Fibroblast of skin of left biceps (primary cell): ENCODE measurements around the gene GTF3C2.
"Not testable (repeated sequence)": the region's sequence is repeated elsewhere in the genome, so short reads cannot be mapped to it uniquely, and the experiment has no call there.

ENCODE experiments used
- DNase-seq, 2 experiments: peaks; one replicate each; pipeline ENCODE4 v3.0.0-alpha.2; 2013; ENCODE audit warnings: low read depth in 2 of 2

Gene GTF3C2

GRCh38 chr2:27322766-27323595 is 33.6 kb downstream of the GTF3C2 start, which contains the start of gene MPV17:
MPV17 (minus strand) TSS chr2:27323097; CDS start chr2:27322517, 580 bp downstream.
- peak; percentile 59 to 62 for DNase-seq

- no peak for DNase-seq
These were observed 34.2 kb downstream of the GTF3C2 start for GRCh38 chr2:27322301-27322765.

DNA sequence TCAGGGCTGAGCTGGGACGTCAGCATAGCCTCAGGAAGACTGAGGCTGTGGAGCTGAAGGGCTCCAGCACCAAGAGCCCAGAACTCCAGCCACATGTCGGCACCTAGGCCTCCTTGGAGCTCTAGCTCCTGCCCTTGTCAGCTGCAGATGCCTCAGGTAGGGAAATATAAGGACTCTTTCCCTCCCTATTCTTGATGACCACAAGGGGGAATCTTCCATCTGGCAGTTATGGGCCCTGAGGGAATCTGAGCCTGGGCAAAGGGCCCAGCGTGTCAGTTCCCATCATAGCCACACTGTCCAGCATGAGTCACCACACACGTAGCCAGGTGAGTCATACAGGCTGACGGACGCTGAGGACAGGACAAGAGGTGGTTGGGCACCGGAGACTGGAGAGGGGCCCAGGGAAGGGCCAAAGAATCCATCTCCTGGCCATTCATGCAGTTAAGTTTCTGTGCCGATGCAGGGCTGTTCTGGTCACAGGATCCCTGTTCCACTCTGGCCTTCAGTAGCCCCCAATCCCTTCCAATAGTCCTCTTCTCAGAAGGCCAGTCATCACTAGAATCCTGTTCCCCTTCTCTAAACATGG is 35.5 kb downstream of the GTF3C2 start:
- peak; percentile 88 to 90 for DNase-seq

- DNase-seq, result not testable (repeated sequence)
These were observed 36.7 kb downstream of the GTF3C2 start for GRCh38 chr2:27319839-27320238.

- DNase-seq, result no peak
These were observed 39.7 kb downstream of the GTF3C2 start for GRCh38 chr2:27316655-27317412.

DNA sequence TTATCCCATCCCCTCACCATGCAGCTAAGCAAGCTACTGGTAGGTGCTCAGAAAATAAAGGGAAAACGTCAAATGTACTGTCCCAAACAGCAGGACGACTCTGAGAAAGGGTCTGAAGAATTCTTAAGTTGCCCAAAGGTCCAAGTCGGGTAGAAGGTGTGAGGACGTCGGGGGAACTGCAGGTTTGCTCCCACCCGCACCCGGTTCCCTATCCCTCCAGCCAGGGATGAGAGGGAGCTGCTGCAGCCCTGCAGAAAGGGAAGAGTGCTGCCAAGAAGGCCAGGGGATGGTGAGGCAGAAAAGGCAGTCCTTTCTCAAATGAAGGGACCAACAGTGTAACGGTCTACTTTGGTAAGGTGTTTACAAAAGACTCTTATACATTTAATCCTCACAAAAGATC is 41.4 kb downstream of the GTF3C2 start:
- DNase-seq, result no peak

DNA sequence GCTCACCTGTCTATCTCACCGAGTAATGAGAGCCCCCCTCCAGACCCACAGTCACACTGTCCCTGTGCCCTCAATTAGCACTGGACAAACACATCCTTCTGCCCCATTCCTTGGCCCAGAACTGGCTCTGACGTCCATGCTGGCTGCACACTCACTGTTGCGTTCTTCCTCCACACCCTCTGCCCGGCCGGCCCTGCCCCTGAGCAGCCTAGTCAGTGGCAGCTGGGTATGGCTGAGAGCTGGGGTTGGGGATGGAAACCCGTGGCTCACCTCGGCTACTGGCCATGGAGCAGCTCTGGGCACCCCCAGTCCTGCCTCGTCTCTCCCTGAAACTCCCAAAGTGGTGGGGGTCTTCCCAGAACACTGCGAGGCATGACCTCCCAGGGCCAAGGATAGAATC is 41.9 kb downstream of the GTF3C2 start:
- DNase-seq, result no peak

DNA sequence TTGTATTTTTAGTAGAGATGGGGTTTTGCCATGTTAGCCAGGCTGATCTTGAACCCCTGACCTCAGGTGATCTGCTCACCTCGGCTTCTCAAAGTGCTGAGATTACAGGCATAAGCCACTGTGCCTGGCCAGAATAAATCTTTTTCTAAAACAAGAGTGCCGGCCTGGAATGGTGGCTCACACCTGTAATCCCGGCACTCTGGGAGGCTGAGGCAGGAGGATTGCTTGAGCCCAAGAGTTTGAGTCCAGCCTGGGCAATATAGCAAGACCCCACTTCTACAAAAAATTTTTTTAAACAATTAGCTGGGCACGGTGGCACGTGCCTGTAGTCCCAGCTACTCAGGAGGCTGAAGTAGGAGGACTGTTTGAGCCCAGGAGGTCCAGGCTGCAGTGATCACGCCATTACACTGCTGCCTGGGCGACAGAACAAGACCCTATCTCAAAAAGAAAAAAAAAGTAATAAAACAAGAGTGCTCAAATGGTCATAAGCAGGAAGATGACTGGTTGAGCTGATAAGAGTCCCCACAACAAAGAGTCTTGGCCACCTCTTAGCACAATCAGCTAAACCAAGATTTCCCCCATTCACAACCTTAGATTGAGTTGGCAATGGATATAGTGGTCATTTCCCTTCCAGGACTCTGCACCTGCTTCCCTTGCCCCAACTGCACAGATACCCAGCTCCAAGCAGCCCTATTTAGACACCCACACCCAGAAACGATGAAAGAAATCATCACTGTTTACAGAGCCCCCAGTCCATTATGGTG is 42.5 kb downstream of the GTF3C2 start:
- DNase-seq, result no peak

DNA sequence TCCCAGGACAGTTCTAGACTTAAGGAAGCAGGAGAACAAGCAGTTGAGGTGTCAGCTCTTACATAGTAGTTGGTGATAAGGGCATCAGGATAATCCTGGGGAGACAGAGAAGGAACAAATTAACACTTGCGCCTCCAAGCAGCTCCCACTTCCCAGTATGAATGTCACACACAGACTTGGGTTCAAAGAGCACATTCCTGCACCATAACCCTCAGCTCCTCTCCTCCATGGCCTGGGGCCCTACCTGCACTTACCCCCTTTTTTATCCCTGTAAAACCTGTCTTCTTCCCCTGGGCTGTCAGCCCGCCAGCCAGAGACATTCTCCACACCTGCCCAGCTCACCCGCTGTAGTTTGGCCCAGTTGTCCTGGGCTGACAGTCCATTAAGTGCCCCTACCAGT is 44.4 kb downstream of the GTF3C2 start:
- DNase-seq, result no peak

- no peak for DNase-seq
These were observed 46.9 kb downstream of the GTF3C2 start for GRCh38 chr2:27309651-27310050.

- DNase-seq, result no peak
These were observed 48.1 kb downstream of the GTF3C2 start, which contains the start of gene UCN for GRCh38 chr2:27308359-27308881. UCN (minus strand) TSS chr2:27308445; CDS start chr2:27307895, 550 bp downstream.

GRCh38 chr2:27307545-27308358 is 48.8 kb downstream of the GTF3C2 start:
- DNase-seq, result no peak

DNA sequence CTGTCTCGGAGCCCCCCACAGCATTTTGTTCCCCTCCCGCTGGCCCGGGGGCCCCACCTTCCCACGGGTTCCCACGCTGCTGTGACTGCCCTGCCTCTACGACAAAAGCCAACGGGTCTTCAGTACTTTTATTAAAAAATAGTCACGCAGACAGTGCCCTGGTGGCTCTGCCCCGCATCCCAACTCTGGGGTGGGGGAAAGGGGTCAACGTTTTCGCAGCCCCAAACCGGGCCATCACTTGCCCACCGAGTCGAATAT is 49.3 kb downstream of the GTF3C2 start:
- no peak for DNase-seq

DNA sequence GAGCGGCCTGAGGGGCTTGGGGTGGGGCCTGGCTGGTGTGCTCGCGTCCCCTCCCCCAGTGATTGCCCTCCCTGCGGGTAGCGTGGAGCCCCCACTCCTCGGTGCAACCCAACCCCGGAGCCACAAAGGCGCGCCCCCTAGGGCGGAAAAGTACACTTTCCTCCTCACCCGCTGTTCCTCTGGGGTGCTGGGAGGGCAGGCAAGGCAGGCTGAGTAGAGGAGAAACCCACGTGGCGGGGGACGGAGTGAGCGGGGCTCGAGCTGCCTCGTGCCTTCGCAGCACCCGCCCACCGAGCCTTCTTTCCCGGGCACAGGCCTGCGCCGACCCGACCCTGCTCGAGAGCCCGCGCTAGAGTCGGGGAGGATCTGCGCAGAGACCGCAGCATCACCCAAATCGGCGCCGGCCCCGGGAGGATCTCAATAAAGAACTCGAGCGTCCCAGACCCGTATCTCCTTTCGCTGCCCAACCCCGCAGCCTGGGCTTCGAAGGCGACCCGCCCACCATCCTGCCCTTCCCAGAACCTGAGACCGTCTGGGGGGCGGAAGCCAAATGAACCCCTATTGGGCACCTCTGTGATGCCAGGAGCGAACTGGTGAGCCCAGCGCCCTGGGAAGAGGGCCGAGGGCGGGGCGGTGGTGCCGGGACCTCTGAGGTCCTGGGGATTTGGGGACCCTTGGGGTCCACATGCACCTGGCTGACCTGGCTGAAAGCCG is 49.8 kb downstream of the GTF3C2 start:
- no peak for DNase-seq

DNA sequence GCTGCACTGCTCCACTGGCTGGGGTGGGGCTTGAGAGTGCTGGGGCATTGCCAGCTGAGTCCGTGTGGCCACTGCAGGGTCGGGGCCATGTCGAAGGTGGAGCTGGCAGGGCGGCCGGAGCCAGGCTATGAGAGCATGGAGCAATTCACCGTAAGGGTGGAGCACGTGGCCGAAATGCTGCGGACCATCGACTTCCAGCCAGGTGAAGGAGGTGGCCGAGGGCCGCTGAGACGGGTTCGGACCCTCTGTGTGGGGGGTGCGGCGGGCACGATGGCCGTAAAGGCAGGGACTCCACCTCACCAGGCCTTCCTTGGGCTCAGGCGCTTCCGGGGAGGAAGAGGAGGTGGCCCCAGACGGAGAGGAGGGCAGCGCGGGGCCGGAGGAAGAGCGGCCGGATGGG is 50.4 kb downstream of the GTF3C2 start:
- DNase-seq, result no peak

GRCh38 chr2:27305516-27305915 is 51.0 kb downstream of the GTF3C2 start:
- no peak for DNase-seq

DNA sequence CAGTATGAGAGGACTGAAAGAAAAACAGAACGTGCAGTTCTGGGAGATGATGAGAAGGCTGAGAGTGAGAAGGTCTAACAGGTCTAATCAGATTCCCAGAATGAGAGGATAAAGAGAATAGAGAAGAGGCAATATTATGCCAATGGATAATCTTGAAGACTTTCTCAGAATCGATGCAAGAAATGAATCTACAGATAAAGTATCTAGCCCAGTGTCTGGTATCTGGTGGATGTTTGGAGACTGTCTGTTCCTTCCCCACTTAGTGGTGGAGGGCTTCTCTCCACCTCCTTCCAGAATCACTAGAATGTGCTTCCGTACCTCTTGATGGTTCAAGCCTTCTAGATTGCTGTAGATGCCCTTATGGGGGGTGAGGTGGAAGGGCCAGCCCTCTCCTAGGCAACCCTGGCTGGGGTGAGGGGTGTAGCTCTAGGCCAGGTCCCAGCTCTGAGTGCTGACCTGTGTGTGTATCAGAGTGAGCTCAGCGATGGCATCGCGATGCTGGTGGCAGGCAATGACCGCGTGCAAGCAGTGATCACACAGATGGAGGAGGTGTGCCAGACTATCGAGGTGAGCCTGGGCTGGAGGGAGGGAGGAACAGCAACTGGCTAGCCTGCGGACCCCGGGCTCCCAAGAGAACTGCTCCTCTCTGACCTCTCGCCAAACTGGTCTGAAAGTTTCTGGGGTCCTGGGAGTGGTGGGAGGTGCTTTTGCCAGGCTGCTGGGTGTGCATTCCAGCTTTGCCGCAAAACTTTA is 51.9 kb downstream of the GTF3C2 start:
- DNase-seq, result no peak

GRCh38 chr2:27303093-27304025 is 53.2 kb downstream of the GTF3C2 start:
- DNase-seq, result peak; percentile 36 to 41
